HG03439 (cell line): Measurements from ENCODE around the gene FOSB.

Experiments
- ATAC-seq: cut with Tn5 transposase; IDR thresholded peaks from one replicate; pipeline ENCODE4 v1.9.1; 2021; ENCODE audit warnings: mild to moderate bottlenecking, moderate library complexity; ENCODE audit not compliant: unreplicated experiment

Gene FOSB

DNA sequence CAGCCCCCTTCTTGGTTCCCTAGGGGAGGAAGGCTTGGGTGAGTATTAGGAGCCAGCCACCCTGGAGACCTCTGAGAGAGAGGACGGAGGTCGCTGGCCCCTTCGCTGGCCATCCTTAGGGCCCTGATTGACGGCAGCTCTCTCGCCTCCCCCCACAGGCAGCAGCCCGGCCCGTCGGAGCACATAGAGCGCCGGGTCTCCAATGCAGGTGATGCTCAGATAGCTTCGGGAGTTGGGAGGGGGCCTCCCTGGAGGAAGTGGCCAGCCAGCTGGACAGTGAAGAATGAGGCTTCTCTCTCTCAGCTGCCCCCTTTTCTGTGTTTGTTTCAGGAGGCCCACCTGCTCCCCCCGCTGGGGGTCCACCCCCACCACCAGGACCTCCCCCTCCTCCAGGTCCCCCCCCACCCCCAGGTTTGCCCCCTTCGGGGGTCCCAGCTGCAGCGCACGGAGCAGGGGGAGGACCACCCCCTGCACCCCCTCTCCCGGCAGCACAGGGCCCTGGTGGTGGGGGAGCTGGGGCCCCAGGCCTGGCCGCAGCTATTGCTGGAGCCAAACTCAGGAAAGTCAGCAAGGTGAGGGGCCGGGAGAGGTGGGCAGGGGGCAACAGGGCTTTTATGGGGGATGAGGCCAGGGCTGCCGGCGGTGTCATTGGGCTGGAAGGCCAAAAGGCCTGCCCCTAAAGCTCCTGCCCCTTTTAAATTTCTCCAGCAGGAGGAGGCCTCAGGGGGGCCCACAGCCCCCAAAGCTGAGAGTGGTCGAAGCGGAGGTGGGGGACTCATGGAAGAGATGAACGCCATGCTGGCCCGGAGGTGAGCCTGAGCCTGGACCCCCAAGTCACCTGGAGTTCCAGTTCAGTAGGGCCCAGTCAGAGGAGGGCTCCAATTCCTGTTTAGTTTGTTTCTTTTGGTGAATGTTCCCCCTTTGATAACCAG, 54.5 kb downstream of the FOSB start:
- ATAC-seq: no peak

DNA sequence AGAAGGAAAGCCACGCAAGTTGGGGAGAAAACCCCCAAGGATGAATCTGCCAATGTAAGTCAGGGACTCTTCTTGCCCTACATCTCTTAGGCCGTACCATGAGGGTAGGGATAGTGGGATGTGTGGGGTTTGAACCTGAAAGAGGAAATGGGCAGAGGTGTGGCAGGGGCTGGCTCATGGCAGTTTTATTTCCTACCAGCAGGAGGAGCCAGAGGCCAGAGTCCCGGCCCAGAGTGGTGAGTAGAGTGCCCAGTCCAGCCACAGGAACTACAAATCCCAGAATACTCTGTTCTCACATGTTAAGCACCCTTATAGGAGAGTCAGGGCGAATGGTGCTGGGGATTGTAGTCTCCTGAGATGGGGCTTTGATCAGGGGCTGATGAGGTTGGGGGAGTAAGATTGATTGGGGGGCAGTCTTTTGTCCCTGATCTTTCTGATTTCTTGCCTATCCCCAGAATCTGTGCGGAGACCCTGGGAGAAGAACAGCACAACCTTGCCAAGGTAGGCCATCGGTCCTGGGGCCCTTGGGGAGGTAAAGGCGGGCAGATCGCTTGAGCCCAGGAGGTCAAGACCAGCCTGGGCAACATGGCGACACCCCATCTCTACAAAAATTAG, 56.0 kb downstream of the FOSB start:
- peak; percentile 54 for ATAC-seq

DNA sequence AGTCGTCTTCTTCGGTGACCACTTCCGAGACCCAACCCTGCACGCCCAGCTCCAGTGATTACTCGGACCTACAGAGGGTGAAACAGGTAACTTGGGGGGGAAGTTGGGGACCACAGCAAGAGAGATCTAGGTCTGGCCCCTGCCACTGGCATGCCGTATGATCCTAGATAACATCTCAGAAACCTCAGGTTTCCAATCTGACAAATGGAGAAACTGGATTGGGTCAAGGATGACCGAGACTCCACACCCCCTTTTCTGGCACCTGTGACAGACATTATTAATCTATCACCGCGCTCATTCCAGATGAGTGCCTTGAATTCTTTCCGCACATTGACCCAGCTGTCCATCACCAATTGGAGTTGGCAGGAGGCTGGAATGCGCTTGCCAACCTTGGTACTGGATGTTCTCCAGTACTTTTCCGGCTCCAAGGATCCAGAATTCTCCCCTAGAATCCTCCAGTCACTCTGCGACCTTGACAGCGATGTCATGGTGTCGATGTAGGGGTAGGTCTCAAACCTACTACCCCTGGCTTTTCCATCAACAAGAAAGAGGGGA, 56.9 kb downstream of the FOSB start:
- no peak for ATAC-seq
